Ovary (tissue), 9 donors: ENCODE results near the gene DBX2. TPM values are rescaled to one million over a fixed set of nuclear protein-coding genes. Genes with fewer than 3 reads are reported as not detected.

Experiments used
- DNase-seq, 5 donors: peaks; one replicate each; pipeline ENCODE4 v3.0.0-alpha.2; 2019 to 2020
- H3K27ac ChIP-seq, 2 donors: fragments of 200-600 bp; one replicate each; pipeline versions ENCODE4 v1.5.1 to v1.8.0; 2019 to 2022
- H3K27me3 ChIP-seq: fragments of 200-600 bp; one replicate; pipeline ENCODE4 v1.8.0; 2022
- H3K36me3 ChIP-seq: fragments of 200-600 bp; sonication (generic); one replicate; pipeline ENCODE4 v1.5.1; 2019
- H3K4me1 ChIP-seq: one replicate; pipeline ENCODE4 v1.8.1; 2013; ENCODE audit warnings: mild to moderate bottlenecking, moderate library complexity; ENCODE audit not compliant: insufficient read depth
- H3K4me3 ChIP-seq: fragments of 200-600 bp; sonication (generic); one replicate; pipeline ENCODE4 v1.5.1; 2017
- H3K9me3 ChIP-seq, 2 donors: fragments of 200-600 bp in 1 of 2; sonication (generic) in 1 of 2; one replicate each; pipeline versions ENCODE4 v1.5.1 to v1.8.1; 2013 to 2019; ENCODE audit warnings: mild to moderate bottlenecking in 1 of 2, moderate library complexity in 1 of 2
- EP300 ChIP-seq: sonication (generic); formaldehyde crosslinking; IDR thresholded peaks from one replicate; pipeline ENCODE4 v1.6.1; 2017; ENCODE audit warnings: antibody characterized with exemption
- POLR2A ChIP-seq: fragments of 450-650 bp; IDR thresholded peaks from one replicate; pipeline ENCODE4 v1.6.1; 2017; ENCODE audit warnings: antibody characterized with exemption, mild to moderate bottlenecking, moderate library complexity
- WGBS, 3 donors: extraction: QIAGEN DNeasy Blood & Tissue Kit in 1 of 3; methylation state at CpG; one replicate each; pipeline versions ENCODE4 v1.1.5 to v1.1.7; 2013 to 2017; 5-methylcytosine and 5-hydroxymethylcytosine counted together
- intact Hi-C, 4 donors: fragments of 100-400 bp; cut with DNase I; formaldehyde crosslinking; loops; one replicate each; pipeline versions ENCODE4 v1.11.0 to v1.15.1; 2022 to 2023
- polyA plus RNA-seq, 2 donors: library from polyadenylated mRNA; stranded (reverse); fragments of 200-250 nt in 1 of 2; fragments of 350-450 nt in 1 of 2; fragmentation: Illumina TruSeq in 1 of 2; extraction: RNeasy Lipid Tissue Mini Kit (QIAGEN cat#74804) in 1 of 2; gene quantifications; one replicate each; pipeline ENCODE4 v1.2.3, GENCODE V29; 2013 to 2014
- total RNA-seq, 7 donors: library from RNA; depleted of rRNA in 2 of 7; stranded (reverse); fragments of >200 nt in 2 of 7; fragmentation: NEBNext Ultra II Directional in 3 of 7; extraction: Animal tissue kit (Norgen Biotek cat#: 25700) in 3 of 7; gene quantifications; one replicate each; pipeline versions ENCODE4 v1.1.0 to v1.2.4, GENCODE V29; 2016 to 2023
- TF ChIP-seq, protein P1 (sequence below), 3 donors: fragments of 450-650 bp in 2 of 3; fragments of 200-600 bp in 1 of 3; IDR thresholded peaks; one replicate each; pipeline versions ENCODE4 v1.5.1 to v1.8.0; 2016 to 2022; ENCODE audit warnings: antibody characterized with exemption in 3 of 3, mild to moderate bottlenecking in 1 of 3
- donor health status: DM: no; HTN: no; CAD: no; lungs with moderate emphysema.
- donor health status: DM: no; HTN: no; CAD: no.
- donor health status: Bipolar disorder and iron deficiency.
- donor health status: DM: yes; HTN: yes; CAD: no.
- donor health status: DM: no; HTN: no; CAD: no.
- donor health status: DM: yes; HTN: yes; CAD: no.

Gene DBX2
- total and polyA plus RNA-seq, 9 donors = 0.10 TPM; not detected in 8

DNA sequence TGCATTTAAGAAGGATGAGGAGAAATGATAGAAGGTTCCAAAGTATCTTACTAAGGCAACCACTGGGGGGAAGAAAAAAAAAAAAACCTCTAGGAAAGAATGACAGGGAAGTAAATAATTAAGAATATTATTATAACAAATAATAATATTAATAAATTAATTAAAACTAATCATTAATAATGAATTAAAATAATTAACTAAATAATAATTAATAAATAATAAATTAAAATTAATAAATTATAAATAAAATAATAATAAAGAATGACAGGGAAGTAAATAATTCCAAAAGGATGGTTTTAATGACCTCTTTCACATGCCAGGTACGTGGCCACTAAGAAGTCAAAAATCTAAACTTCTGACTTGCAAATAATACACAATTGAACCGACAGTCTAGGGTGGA is 9.9 kb downstream of the DBX2 start:
- Histone ChIP-seq H3K4me3 (no peak overlapping the region), H3K27ac (no peak overlapping the region), H3K36me3 (no peaks in the 10 kb centered on the region), H3K4me1 (no peaks in the 10 kb centered on the region), H3K9me3 (no peaks in the 10 kb centered on the region), H3K27me3 (no peaks in the 10 kb centered on the region)
- TF ChIP-seq POLR2A (no peak), EP300 (no peak)
- TF ChIP-seq, protein P1, sequence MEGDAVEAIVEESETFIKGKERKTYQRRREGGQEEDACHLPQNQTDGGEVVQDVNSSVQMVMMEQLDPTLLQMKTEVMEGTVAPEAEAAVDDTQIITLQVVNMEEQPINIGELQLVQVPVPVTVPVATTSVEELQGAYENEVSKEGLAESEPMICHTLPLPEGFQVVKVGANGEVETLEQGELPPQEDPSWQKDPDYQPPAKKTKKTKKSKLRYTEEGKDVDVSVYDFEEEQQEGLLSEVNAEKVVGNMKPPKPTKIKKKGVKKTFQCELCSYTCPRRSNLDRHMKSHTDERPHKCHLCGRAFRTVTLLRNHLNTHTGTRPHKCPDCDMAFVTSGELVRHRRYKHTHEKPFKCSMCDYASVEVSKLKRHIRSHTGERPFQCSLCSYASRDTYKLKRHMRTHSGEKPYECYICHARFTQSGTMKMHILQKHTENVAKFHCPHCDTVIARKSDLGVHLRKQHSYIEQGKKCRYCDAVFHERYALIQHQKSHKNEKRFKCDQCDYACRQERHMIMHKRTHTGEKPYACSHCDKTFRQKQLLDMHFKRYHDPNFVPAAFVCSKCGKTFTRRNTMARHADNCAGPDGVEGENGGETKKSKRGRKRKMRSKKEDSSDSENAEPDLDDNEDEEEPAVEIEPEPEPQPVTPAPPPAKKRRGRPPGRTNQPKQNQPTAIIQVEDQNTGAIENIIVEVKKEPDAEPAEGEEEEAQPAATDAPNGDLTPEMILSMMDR (IDR thresholded peaks at IDR 0.05) = no peak
- 82 to 89% (median 87%) methylated on average over 2 of the region's 2 CpGs for WGBS, 3 donors
- no peak for DNase-seq
- intact Hi-C loops = no loop called here

DNA sequence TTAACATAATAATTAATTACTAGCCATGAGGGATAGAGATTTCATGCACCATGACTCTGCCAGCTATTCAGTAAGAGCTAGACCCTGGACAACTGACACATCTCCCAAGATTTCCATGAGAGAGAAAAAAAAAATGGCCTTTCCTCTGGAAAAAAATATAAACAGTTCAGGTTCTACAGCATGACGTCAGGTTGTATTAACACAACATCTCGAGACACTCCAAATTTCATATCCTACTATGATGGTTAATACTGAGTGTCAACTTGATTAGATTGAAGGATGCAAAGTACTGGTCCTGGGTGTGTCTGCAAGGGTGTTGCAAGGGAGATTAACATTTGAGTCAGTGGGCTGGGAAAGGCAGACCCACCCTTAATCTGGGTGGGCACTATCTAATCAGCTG is 11.1 kb downstream of the DBX2 start:
- no peaks in the 10 kb centered on the region for H3K27me3 ChIP-seq
- H3K27ac ChIP-seq = no peak overlapping the region
- 84 to 86% (median 85%) methylated on average over 2 of the region's 2 CpGs for WGBS, 3 donors
- no peak overlapping the region for H3K4me3 ChIP-seq
- TF ChIP-seq POLR2A (no peak), EP300 (no peak)
- TF ChIP-seq, protein P1 (IDR thresholded peaks at IDR 0.05) = no peak
- H3K4me1 ChIP-seq = no peaks in the 10 kb centered on the region
- DNase-seq = no peak
- intact Hi-C loops = no loop called here
- no peaks in the 10 kb centered on the region for H3K9me3 ChIP-seq
- no peaks in the 10 kb centered on the region for H3K36me3 ChIP-seq

DNA sequence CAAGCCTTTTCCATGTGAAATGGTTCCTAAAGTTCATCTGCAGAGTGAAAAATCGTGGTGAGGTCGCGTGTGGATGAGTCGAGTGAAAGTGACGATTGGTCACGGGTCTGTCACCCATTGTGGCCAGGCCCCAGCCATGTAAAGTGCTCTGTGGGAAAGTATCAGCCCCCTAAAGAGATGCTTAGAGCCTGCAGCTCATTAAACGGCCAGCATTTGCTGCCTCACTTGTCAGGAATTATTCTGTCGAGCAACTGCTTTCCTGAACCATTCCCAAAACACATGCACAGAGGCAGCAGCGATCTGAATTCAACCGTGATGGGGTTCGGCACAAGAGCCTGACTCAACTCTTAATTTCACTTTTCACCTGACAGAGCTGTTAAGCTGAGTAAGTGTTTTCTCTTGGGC is 16.0 kb downstream of the DBX2 start:
- Histone ChIP-seq H3K4me3 (no peak overlapping the region), H3K36me3 (no peaks in the 10 kb centered on the region), H3K27me3 (no peaks in the 10 kb centered on the region), H3K9me3 (no peaks in the 10 kb centered on the region), H3K27ac (no peak overlapping the region), H3K4me1 (no peaks in the 10 kb centered on the region)
- no peak for DNase-seq
- intact Hi-C loops = no loop called here
- TF ChIP-seq, protein P1 (IDR thresholded peaks at IDR 0.05) = no peak
- no peak for TF ChIP-seq POLR2A
- TF ChIP-seq EP300 = no peak
- 63 to 67% (median 66%) methylated on average over 11 of the region's 11 CpGs for WGBS, 3 donors

DNA sequence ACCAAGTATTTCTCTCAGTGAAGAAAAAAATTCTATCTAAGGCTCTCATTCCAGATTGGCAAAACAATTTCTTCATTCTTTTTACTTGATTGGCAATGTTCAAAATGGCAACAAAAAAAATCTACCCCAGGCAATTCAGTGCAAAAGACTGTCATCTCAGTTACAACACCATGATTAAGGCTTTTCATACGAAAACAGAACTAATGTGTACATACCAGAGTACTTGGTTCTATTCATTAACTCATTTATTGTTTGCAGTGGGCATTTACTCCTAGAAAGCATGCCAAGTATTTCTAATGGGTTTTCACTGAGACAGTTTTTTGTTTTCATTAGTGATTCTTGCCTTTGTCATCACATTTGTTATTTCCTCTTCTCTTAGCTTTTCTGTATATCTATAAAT is 33.0 kb downstream of the DBX2 start:
- H3K27me3 ChIP-seq = no peaks in the 10 kb centered on the region
- no peaks in the 10 kb centered on the region for H3K9me3 ChIP-seq
- H3K4me1 ChIP-seq = no peaks in the 10 kb centered on the region
- H3K36me3 ChIP-seq = no peaks in the 10 kb centered on the region
- TF ChIP-seq POLR2A = no peak
- TF ChIP-seq, protein P1 (IDR thresholded peaks at IDR 0.05) = no peak
- TF ChIP-seq EP300 = no peak
- 17 to 29% (median 18%) methylated on average over 1 of the region's 1 CpG for WGBS, 3 donors
- no peak for DNase-seq
- H3K27ac ChIP-seq = no peak overlapping the region
- intact Hi-C loops = no loop called here
- no peak overlapping the region for H3K4me3 ChIP-seq

DNA sequence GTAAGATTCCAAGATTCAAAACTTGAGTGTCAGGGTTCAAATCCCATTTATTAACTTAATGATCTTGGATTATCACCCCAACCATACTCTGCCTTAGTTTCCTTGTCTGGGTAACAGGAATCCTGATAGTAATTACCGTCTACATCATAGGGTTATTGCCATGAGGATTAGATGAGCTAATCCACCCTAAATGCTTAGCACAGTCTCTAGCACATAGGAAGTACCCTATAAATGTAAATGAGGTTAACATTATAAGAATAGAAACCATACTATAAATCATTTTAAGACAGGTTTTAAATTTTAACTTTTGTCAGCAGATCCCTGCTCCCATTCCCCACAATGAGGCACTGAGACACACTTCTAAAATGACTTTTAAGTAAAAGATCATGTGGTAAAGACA is 36.5 kb downstream of the DBX2 start:
- H3K27me3 ChIP-seq = no peaks in the 10 kb centered on the region
- no peaks in the 10 kb centered on the region for H3K9me3 ChIP-seq
- 69 to 82% (median 79%) methylated on average over 1 of the region's 1 CpG for WGBS, 3 donors
- TF ChIP-seq, protein P1 (IDR thresholded peaks at IDR 0.05) = no peak
- no peak for TF ChIP-seq EP300
- TF ChIP-seq POLR2A = no peak
- no peak overlapping the region for H3K4me3 ChIP-seq
- no peaks in the 10 kb centered on the region for H3K4me1 ChIP-seq
- no peak for DNase-seq
- H3K36me3 ChIP-seq = no peaks in the 10 kb centered on the region
- intact Hi-C loops = no loop called here
- no peak overlapping the region for H3K27ac ChIP-seq
